ENCODE data around the gene DNAJC30. TPM values are rescaled to one million over a fixed set of nuclear protein-coding genes. Genes with fewer than 3 reads are reported as not detected.
A peak's percentile ranks its signal among the peaks of the same experiment; 100 is the strongest.

Gene DNAJC30
- total and polyA plus RNA-seq, 10 of the 15 experiments (the other 5 are each of a cell fraction or from before 2014, with no cell fraction given): 2.1 to 19.0 (median 7.9) TPM

DNA sequence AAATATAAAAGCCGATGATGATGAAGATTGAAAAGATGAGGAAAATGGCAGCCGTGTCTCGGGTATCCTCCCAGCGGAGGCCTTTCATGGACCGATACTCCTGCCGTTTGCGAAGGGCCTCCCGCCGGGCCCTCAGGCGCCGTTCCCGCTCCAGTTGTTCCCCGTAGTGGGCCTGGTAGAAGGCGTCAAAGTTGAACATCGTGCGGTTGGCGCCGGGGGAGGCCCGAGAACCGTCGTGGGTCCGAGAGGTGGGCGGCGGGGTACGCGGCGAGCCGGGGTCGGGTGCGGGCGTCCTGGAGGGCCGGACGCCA lies 553 bp downstream of the DNAJC30 start:
- DNase-seq (ENCODE audit: low read depth, low spot score): no peak
- ChIA-PET POLR2A (no interaction called here), SMC1A (ENCODE audit: uncharacterized antibody, unreplicated experiment) (no interaction called here), CTCF (no interaction called here), RAD21 (ENCODE audit: unreplicated experiment) (no interaction called here)
- Histone ChIP-seq H3K36me3 (ENCODE audit: control insufficient read depth in 2 of 2, insufficient read depth in 2 of 2, low read length in 1 of 2) (peaks cover 3 to 5% of the 10 kb centered on the region in 2 experiments; a peak in 3 of 4 replicates), H3K27me3 (replicated peaks in 1 of 2; ENCODE audit: control insufficient read depth in 2 of 2, insufficient read depth in 2 of 2, low read length in 1 of 2) (no peaks in the 10 kb centered on the region), H3K27ac (ENCODE audit: control insufficient read depth, insufficient read depth) (peak overlapping the region; percentile 78), H3K9ac (ENCODE audit: control insufficient read depth, insufficient read depth, low read length) (peak overlapping the region; percentile 98), H4K20me1 (ENCODE audit: control insufficient read depth, insufficient read depth) (no peaks in the 10 kb centered on the region; the same call in 1 of the 2 replicates), H3K79me2 (ENCODE audit: control insufficient read depth, insufficient read depth, low read length) (peaks cover 46% of the 10 kb centered on the region), H3K9me3 (replicated peaks; ENCODE audit: control insufficient read depth, insufficient read depth, low read length) (no peaks in the 10 kb centered on the region; the same call in 2 of the 3 replicates), H3K4me2 (ENCODE audit: control insufficient read depth, insufficient read depth) (peak overlapping the region; percentile 94), H3K4me3 (peak overlapping the region; percentile 91), H2AFZ (ENCODE audit: control insufficient read depth, low read depth, low read length) (peak overlapping the region; percentile 96), H3K4me1 (ENCODE audit: control insufficient read depth, insufficient read depth, low read length) (peaks cover 12% of the 10 kb centered on the region)
- no peak for FAIRE-seq
- peak; percentile 10 for ATAC-seq
- intact Hi-C loops (cut with micrococcal nuclease; ENCODE audit: unreplicated experiment): loop anchor here (2.0 to 10.0 kb wide), 2 partner anchors 36 to 158 kb away; partner anchors contain the start of genes BAZ1B and STX1A
- in situ Hi-C loops (cut with MboI): no loop called here
- 3% methylated on average over 32 of the region's 33 CpGs for WGBS (ENCODE audit: insufficient coverage, insufficient replicate concordance, low lambda C conversion rate, missing lambda C conversion rate)
- no TSS peak for BruUV-seq (replicated peaks)
- TF ChIP-seq MXI1 (IDR thresholded peaks at IDR 0.05; ENCODE audit: low read depth, low read length) (no peak), ZNF384 (IDR thresholded peaks at IDR 0.05; ENCODE audit: borderline replicate concordance, low read depth, low read length) (no peak), TAF1 (IDR thresholded peaks at IDR 0.05; ENCODE audit: borderline replicate concordance, low read depth, low read length) (no peak), RBBP5 (conservative IDR thresholded peaks at IDR 0.05) (no peak), HCFC1 (IDR thresholded peaks at IDR 0.05; ENCODE audit: low read length) (no peak), RELA (IDR thresholded peaks at IDR 0.05; ENCODE audit: borderline replicate concordance, partially characterized antibody) (no peak), TARDBP (IDR thresholded peaks at IDR 0.05; ENCODE audit: borderline replicate concordance) (no peak), STAT3 (IDR thresholded peaks at IDR 0.05; ENCODE audit: low read depth, low read length) (no peak), FOXK2 (IDR thresholded peaks at IDR 0.05) (no peak), KAT2A (conservative IDR thresholded peaks at IDR 0.05; ENCODE audit: control insufficient read depth, low read depth, low read length) (no peak), GABPA (IDR thresholded peaks at IDR 0.05; ENCODE audit: low read depth) (no peak)
- TF ChIP-seq, protein P1, sequence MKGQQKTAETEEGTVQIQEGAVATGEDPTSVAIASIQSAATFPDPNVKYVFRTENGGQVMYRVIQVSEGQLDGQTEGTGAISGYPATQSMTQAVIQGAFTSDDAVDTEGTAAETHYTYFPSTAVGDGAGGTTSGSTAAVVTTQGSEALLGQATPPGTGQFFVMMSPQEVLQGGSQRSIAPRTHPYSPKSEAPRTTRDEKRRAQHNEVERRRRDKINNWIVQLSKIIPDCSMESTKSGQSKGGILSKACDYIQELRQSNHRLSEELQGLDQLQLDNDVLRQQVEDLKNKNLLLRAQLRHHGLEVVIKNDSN (IDR thresholded peaks at IDR 0.05; ENCODE audit: borderline replicate concordance, extremely low read length, insufficient read depth, low read depth, low read length): no peak
- TF ChIP-seq, protein P2, sequence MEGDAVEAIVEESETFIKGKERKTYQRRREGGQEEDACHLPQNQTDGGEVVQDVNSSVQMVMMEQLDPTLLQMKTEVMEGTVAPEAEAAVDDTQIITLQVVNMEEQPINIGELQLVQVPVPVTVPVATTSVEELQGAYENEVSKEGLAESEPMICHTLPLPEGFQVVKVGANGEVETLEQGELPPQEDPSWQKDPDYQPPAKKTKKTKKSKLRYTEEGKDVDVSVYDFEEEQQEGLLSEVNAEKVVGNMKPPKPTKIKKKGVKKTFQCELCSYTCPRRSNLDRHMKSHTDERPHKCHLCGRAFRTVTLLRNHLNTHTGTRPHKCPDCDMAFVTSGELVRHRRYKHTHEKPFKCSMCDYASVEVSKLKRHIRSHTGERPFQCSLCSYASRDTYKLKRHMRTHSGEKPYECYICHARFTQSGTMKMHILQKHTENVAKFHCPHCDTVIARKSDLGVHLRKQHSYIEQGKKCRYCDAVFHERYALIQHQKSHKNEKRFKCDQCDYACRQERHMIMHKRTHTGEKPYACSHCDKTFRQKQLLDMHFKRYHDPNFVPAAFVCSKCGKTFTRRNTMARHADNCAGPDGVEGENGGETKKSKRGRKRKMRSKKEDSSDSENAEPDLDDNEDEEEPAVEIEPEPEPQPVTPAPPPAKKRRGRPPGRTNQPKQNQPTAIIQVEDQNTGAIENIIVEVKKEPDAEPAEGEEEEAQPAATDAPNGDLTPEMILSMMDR (IDR thresholded peaks at IDR 0.05 in 2 of 3, conservative IDR thresholded peaks at IDR 0.05 in 1 of 3; ENCODE audit: control insufficient read depth in 2 of 3, extremely low read depth in 1 of 3, insufficient read depth in 1 of 3, low read depth in 3 of 3, low read length in 3 of 3): no peak
- TF ChIP-seq, protein P3, sequence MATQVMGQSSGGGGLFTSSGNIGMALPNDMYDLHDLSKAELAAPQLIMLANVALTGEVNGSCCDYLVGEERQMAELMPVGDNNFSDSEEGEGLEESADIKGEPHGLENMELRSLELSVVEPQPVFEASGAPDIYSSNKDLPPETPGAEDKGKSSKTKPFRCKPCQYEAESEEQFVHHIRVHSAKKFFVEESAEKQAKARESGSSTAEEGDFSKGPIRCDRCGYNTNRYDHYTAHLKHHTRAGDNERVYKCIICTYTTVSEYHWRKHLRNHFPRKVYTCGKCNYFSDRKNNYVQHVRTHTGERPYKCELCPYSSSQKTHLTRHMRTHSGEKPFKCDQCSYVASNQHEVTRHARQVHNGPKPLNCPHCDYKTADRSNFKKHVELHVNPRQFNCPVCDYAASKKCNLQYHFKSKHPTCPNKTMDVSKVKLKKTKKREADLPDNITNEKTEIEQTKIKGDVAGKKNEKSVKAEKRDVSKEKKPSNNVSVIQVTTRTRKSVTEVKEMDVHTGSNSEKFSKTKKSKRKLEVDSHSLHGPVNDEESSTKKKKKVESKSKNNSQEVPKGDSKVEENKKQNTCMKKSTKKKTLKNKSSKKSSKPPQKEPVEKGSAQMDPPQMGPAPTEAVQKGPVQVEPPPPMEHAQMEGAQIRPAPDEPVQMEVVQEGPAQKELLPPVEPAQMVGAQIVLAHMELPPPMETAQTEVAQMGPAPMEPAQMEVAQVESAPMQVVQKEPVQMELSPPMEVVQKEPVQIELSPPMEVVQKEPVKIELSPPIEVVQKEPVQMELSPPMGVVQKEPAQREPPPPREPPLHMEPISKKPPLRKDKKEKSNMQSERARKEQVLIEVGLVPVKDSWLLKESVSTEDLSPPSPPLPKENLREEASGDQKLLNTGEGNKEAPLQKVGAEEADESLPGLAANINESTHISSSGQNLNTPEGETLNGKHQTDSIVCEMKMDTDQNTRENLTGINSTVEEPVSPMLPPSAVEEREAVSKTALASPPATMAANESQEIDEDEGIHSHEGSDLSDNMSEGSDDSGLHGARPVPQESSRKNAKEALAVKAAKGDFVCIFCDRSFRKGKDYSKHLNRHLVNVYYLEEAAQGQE (IDR thresholded peaks at IDR 0.05; ENCODE audit: low read depth, low read length): no peak
- TF ChIP-seq, protein P4, sequence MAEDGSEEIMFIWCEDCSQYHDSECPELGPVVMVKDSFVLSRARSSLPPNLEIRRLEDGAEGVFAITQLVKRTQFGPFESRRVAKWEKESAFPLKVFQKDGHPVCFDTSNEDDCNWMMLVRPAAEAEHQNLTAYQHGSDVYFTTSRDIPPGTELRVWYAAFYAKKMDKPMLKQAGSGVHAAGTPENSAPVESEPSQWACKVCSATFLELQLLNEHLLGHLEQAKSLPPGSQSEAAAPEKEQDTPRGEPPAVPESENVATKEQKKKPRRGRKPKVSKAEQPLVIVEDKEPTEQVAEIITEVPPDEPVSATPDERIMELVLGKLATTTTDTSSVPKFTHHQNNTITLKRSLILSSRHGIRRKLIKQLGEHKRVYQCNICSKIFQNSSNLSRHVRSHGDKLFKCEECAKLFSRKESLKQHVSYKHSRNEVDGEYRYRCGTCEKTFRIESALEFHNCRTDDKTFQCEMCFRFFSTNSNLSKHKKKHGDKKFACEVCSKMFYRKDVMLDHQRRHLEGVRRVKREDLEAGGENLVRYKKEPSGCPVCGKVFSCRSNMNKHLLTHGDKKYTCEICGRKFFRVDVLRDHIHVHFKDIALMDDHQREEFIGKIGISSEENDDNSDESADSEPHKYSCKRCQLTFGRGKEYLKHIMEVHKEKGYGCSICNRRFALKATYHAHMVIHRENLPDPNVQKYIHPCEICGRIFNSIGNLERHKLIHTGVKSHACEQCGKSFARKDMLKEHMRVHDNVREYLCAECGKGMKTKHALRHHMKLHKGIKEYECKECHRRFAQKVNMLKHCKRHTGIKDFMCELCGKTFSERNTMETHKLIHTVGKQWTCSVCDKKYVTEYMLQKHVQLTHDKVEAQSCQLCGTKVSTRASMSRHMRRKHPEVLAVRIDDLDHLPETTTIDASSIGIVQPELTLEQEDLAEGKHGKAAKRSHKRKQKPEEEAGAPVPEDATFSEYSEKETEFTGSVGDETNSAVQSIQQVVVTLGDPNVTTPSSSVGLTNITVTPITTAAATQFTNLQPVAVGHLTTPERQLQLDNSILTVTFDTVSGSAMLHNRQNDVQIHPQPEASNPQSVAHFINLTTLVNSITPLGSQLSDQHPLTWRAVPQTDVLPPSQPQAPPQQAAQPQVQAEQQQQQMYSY (CRISPR knock-in tag; IDR thresholded peaks at IDR 0.05): no peak
